GM21526 (cell line): ENCODE measurements around the gene MRPL3.
"Not testable (repeated sequence)": the region's sequence is repeated elsewhere in the genome, so short reads cannot be mapped to it uniquely, and the experiment has no call there.

Source experiments
- ATAC-seq: cut with Tn5 transposase; IDR thresholded peaks from one replicate; pipeline ENCODE4 v1.9.1; 2021; ENCODE audit warnings: moderate library complexity; ENCODE audit not compliant: unreplicated experiment, low FRiP score

Gene MRPL3

DNA sequence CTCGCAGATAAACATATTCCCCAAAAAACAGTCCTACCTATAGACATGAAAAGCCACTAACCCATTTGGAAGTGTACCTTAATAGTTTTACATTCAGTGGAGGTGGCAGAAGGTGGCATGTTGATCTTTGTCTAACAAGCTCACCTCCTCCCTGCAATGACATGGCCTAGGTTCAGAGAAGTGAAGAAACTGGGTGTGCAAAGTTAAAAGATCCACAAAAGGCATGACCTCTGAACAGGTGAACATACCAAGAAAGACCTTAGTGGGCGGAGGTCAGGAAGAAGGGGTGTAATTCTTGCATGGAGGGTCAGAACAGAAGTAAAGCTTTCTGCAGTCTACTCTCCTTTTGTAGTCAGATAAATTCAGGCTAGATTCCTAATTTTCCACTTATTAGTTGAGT is 822 bp downstream of the MRPL3 start:
- ATAC-seq: peak; percentile 8

GRCh38 chr3:131494706-131495105 is 8.1 kb downstream of the MRPL3 start:
- ATAC-seq: no peak

DNA sequence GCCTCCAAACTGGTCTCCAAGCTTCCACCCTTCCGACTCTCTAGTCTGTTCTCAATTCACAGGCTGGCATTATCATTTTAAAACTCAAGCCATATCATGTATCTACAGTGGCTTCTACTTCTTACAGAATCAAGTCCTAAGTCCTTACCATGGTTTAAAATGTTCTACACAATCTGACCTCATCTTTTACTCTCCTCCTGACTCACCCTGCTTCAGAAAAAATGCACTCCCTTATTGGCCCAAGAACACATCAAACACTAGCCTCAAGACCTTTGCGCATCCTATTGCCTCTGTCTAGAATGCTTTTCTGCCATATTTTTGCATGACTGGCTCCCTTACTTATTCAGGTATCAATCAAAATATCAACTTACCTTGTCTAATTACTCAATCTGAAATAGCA is 11.0 kb downstream of the MRPL3 start:
- ATAC-seq: no peak

DNA sequence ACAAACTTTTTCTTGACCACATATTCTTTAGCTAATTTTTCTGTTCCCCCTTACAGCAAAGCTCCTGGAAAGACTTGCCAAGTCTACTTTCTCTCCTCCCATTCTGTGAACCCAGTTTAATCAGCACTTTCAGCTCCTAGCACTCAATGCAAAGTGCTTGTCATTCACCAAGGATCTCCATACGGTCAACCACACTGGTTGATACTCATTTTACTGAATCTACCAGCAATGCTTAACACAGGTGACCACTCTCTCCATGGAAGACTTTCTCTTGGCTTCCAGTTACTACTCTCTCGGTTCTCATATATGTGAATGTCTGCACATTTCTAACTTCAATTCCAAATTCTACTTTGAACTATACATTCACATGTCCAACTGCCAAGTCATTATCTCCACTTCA is 11.7 kb downstream of the MRPL3 start:
- no peak for ATAC-seq

DNA sequence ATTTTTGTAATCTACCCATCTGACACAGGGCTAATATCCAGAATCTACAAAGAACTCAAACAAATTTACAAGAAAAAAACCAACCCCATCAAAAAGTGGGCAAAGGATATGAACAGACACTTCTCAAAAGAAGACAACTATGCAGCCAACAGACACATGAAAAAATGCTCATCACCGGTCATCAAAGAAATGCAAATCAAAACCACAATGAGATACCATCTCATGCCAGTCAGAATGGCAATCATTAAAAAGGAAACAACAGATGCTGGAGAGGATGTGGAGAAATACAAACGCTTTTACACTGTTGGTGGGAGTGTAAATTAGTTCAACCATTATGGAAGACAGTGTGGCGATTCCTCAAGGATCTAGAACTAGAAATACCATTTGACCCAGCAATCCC is 16.2 kb downstream of the MRPL3 start:
- ATAC-seq: not testable (repeated sequence)

DNA sequence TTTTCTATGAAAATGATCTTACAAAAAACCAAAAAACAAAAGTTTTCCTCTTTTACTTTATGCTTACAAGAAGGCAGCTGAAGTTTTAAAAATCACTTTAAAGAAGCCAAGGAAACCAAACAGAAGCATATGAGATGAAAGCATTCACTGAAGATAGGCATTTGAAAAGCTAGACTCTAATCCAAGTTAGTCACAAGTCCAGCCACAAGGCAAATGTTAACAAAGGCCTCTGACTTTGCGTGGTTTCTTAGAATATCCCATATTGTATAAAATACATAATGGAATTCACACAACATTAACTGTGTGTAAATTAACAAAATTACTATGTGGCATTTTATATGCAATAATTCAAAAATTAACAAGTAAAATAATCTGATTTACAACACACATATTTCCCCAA is 17.7 kb downstream of the MRPL3 start:
- no peak for ATAC-seq

DNA sequence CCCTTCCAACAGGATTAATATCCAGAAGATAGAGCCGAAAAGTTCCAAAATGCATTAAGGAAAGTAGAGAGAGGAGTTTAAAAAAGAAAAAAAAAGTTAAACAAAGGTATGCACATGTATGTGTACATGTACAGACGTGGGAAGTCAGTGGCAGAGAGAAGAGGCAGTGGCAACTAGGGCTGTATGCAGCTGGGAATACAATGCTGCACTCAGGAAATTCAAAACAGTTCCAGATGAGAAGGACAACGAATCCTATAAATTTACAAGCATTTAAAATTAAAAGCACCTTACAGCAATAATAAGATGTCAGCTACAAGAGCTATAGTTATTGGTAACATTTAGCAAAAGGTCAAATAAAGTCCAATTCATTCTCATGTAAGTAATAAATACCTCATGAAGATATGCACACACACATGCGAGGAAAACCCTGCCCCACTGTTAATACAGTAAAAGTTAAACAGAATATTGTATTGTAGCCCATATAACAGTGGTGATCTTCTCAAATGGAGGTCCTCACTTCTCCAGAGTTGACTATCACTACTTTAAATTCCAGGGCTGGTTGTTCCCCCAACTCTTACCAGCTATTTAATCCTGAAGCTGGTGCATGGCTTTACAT is 18.2 kb downstream of the MRPL3 start:
- no peak for ATAC-seq

DNA sequence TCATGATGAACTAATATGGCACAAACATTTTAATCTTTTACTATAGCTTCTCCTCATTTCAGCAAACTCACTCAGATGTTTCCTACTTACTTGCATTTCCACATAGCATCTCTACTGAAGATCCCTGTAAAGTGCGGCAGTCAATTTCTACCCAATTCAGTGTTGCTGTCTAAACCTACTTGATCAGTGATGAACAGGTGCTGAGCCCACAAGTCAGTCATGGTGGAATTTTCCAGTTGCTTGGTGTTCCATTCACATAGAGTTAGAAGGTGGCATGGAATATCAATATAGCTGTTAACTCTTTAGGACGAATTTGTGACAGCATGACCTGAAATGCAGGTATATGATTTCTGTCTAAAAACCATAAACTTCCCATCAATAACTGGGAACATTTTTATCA is 22.7 kb downstream of the MRPL3 start:
- no peak for ATAC-seq

DNA sequence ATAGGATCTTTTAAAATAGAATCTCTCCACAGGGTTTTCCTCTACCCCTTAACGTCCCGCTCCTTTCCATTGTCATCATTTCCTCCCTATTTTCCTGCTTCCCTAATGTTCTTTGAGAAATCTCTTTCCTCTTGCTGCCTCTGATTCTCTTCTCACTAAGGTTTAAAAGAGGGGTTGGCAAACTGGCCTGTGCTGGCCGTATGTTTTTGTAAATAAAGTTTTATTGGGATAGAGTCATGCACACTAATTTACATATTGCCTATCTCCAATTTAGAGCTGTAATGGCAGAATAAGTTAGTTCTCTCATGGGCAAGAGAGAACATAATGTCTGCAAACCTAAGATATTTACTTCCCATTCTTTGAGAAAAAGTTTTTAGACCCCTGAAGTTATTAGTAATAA is 25.0 kb downstream of the MRPL3 start:
- ATAC-seq: no peak

GRCh38 chr3:131474115-131474514 is 28.7 kb downstream of the MRPL3 start:
- no peak for ATAC-seq

GRCh38 chr3:131470377-131470776 is 32.4 kb downstream of the MRPL3 start:
- ATAC-seq: no peak

- ATAC-seq: no peak
Measured at GRCh38 chr3:131458653-131459052, 44.1 kb downstream of the MRPL3 start.

DNA sequence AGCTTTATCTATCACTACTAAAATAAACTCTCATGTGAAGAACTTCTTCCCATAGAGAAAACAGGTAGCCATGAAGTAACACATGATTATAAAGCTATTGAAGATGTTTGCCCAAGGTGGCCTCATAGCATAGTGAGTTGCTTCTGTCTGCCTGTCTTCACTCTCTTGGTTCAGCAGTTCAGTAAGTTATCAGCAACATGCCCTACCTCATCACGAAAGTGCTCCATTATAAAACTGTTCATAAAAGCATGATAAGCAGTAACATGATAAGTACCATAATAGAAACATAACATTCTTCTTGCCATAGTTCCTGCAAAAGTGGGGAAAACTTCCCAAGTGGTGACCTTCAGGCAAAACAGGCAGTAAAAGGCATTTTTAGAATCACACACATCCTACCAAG is 45.6 kb downstream of the MRPL3 start:
- no peak for ATAC-seq

DNA sequence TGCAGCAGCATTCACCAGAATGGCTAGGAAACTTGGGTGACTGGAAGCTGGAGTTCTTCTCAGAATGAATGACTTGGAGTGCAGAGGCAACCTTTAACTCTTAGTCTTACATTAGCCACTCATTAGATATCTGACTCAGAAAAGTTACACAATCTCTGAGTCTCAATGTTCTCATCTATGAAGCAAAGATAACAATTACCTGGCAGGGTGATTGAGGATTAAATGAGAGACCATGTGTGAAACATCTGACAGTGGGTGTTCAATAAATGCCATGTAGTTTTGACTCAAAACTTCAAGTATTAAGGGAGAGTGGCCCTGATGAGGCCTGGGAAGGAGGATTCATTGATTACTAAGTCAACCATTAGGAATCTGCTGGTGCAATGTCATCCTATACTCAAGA is 48.3 kb downstream of the MRPL3 start:
- ATAC-seq: no peak

- no peak for ATAC-seq
Measured at GRCh38 chr3:131453533-131453932, 49.2 kb downstream of the MRPL3 start.

- no peak for ATAC-seq
Measured at GRCh38 chr3:131447349-131447748, 55.4 kb downstream of the MRPL3 start.

GRCh38 chr3:131444180-131444579 is 58.6 kb downstream of the MRPL3 start:
- ATAC-seq: no peak

- ATAC-seq: no peak
Measured at GRCh38 chr3:131439084-131439483, 63.7 kb downstream of the MRPL3 start.

DNA sequence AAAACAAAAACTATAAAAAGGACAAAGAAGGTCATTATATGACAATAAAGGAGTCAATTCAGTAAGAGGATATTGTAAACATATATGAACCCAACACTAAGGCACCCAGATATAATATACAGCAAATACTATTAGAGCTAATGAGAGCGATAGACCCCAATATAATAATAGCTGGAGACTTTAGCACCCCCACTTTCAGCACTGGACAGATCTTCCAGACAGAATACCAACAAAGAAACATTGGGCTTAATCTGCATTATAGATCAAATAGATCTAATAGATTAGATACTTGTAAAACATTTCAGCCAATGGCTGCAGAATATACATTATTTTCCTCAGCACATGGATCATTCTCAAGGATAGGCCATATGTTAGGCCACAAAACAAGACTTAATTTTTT is 67.8 kb downstream of the MRPL3 start:
- no peak for ATAC-seq

DNA sequence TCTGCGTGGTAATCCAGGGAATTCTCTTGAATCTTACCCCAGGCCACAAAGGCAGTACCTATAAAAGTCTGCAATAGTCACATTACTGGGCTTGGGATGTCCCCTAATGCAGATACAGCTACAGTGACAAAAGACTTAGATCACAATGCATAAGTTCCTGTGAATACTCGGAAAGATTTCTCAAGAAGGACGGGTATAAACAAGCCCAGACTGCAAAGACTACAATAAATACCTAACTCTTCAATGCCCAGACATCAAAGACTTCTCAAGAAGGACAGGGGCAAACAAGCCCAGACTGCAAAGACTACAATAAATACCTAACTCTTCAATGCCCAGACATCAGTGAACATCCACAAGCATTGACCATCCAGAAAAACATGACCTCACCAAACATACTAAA is 70.3 kb downstream of the MRPL3 start:
- ATAC-seq: no peak

GRCh38 chr3:131431754-131432153 is 71.0 kb downstream of the MRPL3 start:
- no peak for ATAC-seq

GRCh38 chr3:131427226-131427625 is 75.5 kb downstream of the MRPL3 start:
- ATAC-seq: no peak

DNA sequence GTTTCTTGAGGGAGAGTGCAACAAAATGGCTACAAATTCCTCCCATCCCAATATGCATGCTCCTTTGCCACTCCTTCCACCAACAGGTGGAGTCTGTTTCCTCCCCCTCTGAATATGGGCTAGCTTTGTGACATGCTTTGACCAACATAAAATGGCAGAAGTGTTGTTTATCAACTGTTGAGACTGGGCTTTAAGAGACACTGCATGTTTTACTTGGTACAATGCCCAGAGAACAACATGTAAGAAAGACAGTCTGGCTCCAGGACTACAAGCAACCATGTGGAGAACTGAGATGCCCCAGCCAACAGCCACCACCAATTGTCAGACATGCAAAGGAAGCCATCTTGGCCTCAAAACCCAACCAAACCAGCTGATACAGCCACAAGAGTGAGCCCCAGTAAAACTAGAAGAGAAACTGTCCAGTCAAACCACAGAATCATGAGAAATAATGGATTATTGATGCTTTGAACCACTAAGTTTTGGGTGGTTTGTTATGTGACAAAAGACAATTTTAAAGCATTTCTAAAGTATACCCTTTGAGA is 80.7 kb downstream of the MRPL3 start:
- no peak for ATAC-seq
